ENCODE results near the gene CALCB. TPM values are rescaled to one million over a fixed set of nuclear protein-coding genes. Genes with fewer than 3 reads are reported as not detected.

The CALCB gene
- total RNA-seq, 1 experiment from 2014 or later: not detected

GRCh38 chr11:15106201-15106965, 33.0 kb downstream of the CALCB start:
- no peak for DNase-seq
- Mint-ChIP-seq H3K27me3 (ENCODE audit: low read depth) (peaks cover 5% of the 10 kb centered on the region), H3K4me1 (peaks cover 9 to 11% of the 10 kb centered on the region in 2 experiments), H3K4me3 (no peak overlapping the region), H3K9me3 (peaks cover 5 to 13% of the 10 kb centered on the region in 2 experiments; a peak in 4 of 5 replicates), H3K27ac (peak overlapping the region in 1 of 3 experiments; percentile 66; a peak in 1 of 7 replicates), H3K36me3 (ENCODE audit: insufficient read depth in 1 of 3, low read depth in 3 of 3) (no peaks in the 10 kb centered on the region)
- no peak overlapping the region for H2AFZ ChIP-seq (ENCODE audit: low read length)
- H3K18ac ChIP-seq (ENCODE audit: insufficient read length, low read depth, low read length): no peak overlapping the region
- H2BK5ac ChIP-seq (ENCODE audit: insufficient read length, low read length): no peak overlapping the region
- no peaks in the 10 kb centered on the region for H3K79me2 ChIP-seq (ENCODE audit: insufficient read depth, low read length)
- H2BK12ac ChIP-seq (ENCODE audit: insufficient read length, low read depth, low read length): no peak overlapping the region
- no peak overlapping the region for H2BK20ac ChIP-seq (ENCODE audit: low read depth, low read length, poor library complexity, severe bottlenecking)
- no peak overlapping the region for H2BK15ac ChIP-seq (ENCODE audit: low read depth, low read length)
- H3K56ac ChIP-seq (ENCODE audit: insufficient read length, low read depth, low read length): no peak overlapping the region
- H3K27ac ChIP-seq (ENCODE audit: insufficient read length, low read depth, low read length): no peak overlapping the region
- no peak overlapping the region for H3K23ac ChIP-seq (ENCODE audit: insufficient read length, low read depth, low read length)
- H2AK5ac ChIP-seq (ENCODE audit: insufficient read length, low read length): no peak overlapping the region
- H4K91ac ChIP-seq (ENCODE audit: insufficient read length, low read depth, low read length): no peak overlapping the region
- H3K27me3 ChIP-seq (ENCODE audit: insufficient read depth, low read length): no peaks in the 10 kb centered on the region
- no peaks in the 10 kb centered on the region for H3K23me2 ChIP-seq (ENCODE audit: insufficient read length, low read depth, low read length, poor library complexity, severe bottlenecking)
- no peaks in the 10 kb centered on the region for H3K79me1 ChIP-seq (ENCODE audit: insufficient read depth, low read depth, low read length, poor library complexity, severe bottlenecking)
- H3K14ac ChIP-seq (ENCODE audit: insufficient read depth, low read length): no peak overlapping the region
- no peak overlapping the region for H4K5ac ChIP-seq (ENCODE audit: insufficient read length, low read depth, low read length)
- no peak overlapping the region for H2BK120ac ChIP-seq (ENCODE audit: low read depth, low read length, poor library complexity, severe bottlenecking)
- no peak for TF ChIP-seq CTCF (conservative IDR thresholded peaks at IDR 0.05)
- H3K9ac ChIP-seq (ENCODE audit: extremely low read depth, insufficient read length, low read length): no peak overlapping the region
- no peak overlapping the region for H4K8ac ChIP-seq (replicated peaks; ENCODE audit: insufficient read length, low read depth, low read length)
- H3K4me1 ChIP-seq (ENCODE audit: insufficient read depth, low read length): no peaks in the 10 kb centered on the region
- no CpG with 5 or more reads among the region's 8 CpGs for WGBS (ENCODE audit: extremely low coverage, insufficient read length, low lambda C conversion rate)
- no peak overlapping the region for H3K4ac ChIP-seq (ENCODE audit: low read depth, low read length)
- no peaks in the 10 kb centered on the region for H3K9me3 ChIP-seq (ENCODE audit: control insufficient read depth, low read depth, low read length)
- H3K4me2 ChIP-seq (ENCODE audit: insufficient read depth, insufficient read length, low read length): no peak overlapping the region
- no peaks in the 10 kb centered on the region for H4K20me1 ChIP-seq (ENCODE audit: control insufficient read depth, insufficient read depth, insufficient read length)
- H3T11ph ChIP-seq (ENCODE audit: low read length): no peak overlapping the region
